ENCODE results near the gene FRMD8. TPM values are rescaled to one million over a fixed set of nuclear protein-coding genes. Genes with fewer than 3 reads are reported as not detected.
A peak's percentile ranks its signal among the peaks of the same experiment; 100 is the strongest.
"Not testable (repeated sequence)": the region's sequence is repeated elsewhere in the genome, so short reads cannot be mapped to it uniquely, and the experiment has no call there.

The FRMD8 gene
- total RNA-seq, 1 donor from 2014 or later: 8.2 TPM

- DNase-seq (ENCODE audit: missing footprints) (no peak), ATAC-seq (no peak)
- intact Hi-C loops (cut with DNase I): no loop called here
Measured at GRCh38 chr11:65439331-65440181, 53.1 kb downstream of the FRMD8 start.

GRCh38 chr11:65440831-65441499 lies 54.5 kb downstream of the FRMD8 start:
- intact Hi-C loops (cut with DNase I): no loop called here
- DNase-seq (ENCODE audit: missing footprints) (no peak), ATAC-seq (no peak)

DNA sequence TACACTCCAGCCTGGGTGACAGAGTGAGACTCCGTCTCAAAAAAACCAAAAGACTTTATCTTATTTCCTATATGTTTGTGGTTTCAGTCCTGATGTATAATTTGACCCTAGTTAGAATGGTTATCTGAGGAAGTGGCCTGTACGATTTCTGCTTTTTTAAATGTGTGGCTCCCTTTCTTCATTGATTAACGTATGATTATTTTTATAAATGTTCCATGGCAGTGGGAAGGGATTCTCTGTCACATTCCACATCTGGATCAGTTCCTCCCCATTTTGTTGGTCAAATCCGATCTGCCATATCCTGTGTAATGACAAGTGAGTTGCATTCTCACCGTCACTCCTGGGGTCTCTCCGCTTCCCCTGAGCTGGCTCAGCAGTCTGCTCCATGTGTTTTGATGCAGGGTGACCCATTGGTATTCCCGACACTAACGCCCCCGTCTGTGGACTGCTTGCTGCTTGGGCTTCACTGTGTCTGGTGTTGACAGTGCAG lies 56.5 kb downstream of the FRMD8 start:
- intact Hi-C loops (cut with DNase I): no loop called here
- DNase-seq (ENCODE audit: missing footprints): no peak
- no peak for ATAC-seq

GRCh38 chr11:65444314-65445051 lies 58.0 kb downstream of the FRMD8 start:
- DNase-seq (ENCODE audit: missing footprints): no peak
- no peak for ATAC-seq
- intact Hi-C loops (cut with DNase I): no loop called here

GRCh38 chr11:65445101-65445603 lies 58.7 kb downstream of the FRMD8 start:
- no peak for ATAC-seq
- no peak for DNase-seq (ENCODE audit: missing footprints)
- intact Hi-C loops (cut with DNase I): no loop called here

- ATAC-seq (peak; percentile 20), DNase-seq (ENCODE audit: missing footprints) (no peak)
- intact Hi-C loops (cut with DNase I): no loop called here
Measured at GRCh38 chr11:65445604-65446445, 59.4 kb downstream of the FRMD8 start.

GRCh38 chr11:65446446-65447277 lies 60.2 kb downstream of the FRMD8 start:
- DNase-seq (ENCODE audit: missing footprints): no peak
- ATAC-seq: peak; percentile 29
- intact Hi-C loops (cut with DNase I): no loop called here

DNA sequence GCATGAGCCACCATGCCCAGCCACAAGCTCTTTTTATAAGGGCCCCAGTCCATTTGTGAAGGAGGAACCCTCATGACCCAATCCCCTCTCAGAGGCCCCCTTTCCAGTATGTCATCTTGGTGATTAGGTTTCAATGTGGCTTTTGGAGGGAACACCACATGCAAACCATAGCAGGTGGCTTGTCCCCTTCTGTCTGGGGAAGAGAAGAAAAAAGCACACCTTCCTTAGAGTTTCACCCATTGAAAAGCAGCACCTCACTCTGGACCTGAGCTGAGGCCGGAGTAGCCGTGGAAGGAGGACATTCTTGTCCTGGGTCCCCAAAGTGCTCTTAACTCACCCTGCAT lies 61.6 kb downstream of the FRMD8 start:
- DNase-seq (ENCODE audit: missing footprints) (no peak), ATAC-seq (no peak)
- intact Hi-C loops (cut with DNase I): no loop called here

- ATAC-seq (peak; percentile 5), DNase-seq (ENCODE audit: missing footprints) (no peak)
- intact Hi-C loops (cut with DNase I): no loop called here
Measured at GRCh38 chr11:65448418-65449105, 62.1 kb downstream of the FRMD8 start.

DNA sequence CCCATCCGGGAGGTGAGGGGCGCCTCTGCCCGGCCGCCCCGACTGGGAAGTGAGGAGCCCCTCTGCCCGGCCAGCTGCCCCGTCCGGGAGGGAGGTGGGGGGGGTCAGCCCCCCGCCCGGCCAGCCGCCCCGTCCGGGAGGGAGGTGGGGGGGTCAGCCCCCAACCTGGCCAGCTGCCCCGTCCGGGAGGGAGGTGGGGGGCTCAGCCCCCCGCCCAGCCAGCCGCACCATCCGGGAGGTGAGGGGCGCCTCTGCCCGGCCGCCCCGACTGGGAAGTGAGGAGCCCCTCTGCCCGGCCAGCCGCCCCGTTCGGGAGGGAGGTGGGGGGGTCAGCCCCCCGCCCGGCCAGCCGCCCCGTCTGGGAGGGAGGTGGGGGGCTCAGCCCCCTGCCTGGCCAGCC lies 64.9 kb downstream of the FRMD8 start:
- DNase-seq (ENCODE audit: missing footprints); ATAC-seq; intact Hi-C loops (cut with DNase I): not testable (repeated sequence)

DNA sequence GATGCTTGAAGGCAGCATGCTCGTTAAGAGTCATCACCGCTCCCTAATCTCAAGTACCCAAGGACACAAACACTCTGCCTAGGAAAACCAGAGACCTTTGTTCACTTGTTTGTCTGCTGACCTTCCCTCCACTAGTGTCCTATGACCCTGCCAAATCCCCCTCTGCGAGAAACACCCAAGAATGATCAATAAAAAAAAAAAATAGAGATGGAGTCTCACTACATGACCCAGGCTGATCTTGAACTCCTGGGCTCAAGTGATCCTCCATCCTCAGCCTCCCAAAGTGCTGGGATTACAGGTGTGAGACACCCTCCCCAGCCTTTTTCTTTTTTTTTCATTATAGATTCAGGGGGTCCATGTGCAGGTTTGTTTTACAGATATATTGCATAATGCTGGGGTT lies 65.8 kb downstream of the FRMD8 start:
- ATAC-seq; intact Hi-C loops (cut with DNase I); DNase-seq (ENCODE audit: missing footprints): not testable (repeated sequence)

DNA sequence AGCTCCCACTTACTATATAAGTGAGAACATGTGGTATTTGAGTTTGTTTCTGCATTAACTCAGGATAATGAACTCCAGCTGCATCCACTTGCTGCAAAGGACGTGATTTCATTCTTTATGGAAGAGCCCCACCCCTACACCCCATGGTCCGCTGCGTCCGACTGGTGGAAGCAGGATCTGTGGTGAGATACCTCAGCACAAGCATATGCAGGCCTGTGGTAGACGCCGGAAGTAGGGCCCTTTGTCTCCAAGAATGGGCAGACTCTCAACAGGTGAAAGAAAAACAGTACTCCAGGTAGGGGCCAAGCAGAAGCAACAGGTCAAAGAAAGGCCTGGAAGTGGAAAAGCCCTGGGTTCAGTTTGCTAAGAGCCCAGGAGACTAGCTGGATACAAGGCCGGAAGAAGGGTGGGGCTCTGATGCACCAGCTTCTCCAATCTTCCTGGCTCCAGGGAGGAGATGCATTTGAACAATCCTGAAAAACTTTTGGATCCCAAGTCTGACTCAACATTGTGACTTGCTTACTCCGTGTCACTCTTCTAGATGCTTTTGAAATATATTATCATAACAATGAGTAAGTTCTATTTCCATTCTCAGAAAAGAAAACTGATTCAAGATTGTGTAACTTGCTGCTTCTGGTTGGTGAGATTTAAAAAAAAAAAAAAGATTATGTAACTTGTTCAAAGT lies 66.5 kb downstream of the FRMD8 start:
- DNase-seq (ENCODE audit: missing footprints) (no peak), ATAC-seq (no peak)
- intact Hi-C loops (cut with DNase I): no loop called here

GRCh38 chr11:65454311-65454695 lies 67.9 kb downstream of the FRMD8 start:
- intact Hi-C loops (cut with DNase I): loop anchor here (2.0 kb wide), 1 partner anchor 14 kb away; no protein-coding TSS in a partner anchor
- ATAC-seq (no peak), DNase-seq (ENCODE audit: missing footprints) (no peak)

GRCh38 chr11:65454696-65455456 lies 68.4 kb downstream of the FRMD8 start:
- DNase-seq (ENCODE audit: missing footprints) (peak; percentile 96), ATAC-seq (peak; percentile 97)
- intact Hi-C loops (cut with DNase I): loop anchor here (2.0 kb wide), 1 partner anchor 14 kb away; no protein-coding TSS in a partner anchor

DNA sequence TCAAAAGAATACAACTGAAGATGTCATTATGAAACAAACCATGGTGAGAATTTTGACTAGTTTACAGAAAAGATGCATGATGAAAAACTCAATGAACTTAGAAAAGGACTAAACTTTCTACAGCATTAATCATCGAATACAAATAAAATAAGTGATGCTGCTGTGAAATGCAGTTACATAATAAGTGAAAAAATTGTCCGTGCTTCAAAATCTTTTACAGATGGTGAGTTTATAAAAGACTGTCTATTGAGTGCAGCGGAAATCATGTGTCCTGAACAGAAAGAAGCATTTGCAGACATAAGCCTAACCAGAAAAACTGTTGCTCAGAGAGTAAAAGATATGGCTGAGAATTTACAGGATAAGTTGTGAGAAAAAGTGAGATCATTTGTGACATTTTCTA lies 70.0 kb downstream of the FRMD8 start:
- DNase-seq (ENCODE audit: missing footprints): no peak
- intact Hi-C loops (cut with DNase I): no loop called here
- no peak for ATAC-seq

DNA sequence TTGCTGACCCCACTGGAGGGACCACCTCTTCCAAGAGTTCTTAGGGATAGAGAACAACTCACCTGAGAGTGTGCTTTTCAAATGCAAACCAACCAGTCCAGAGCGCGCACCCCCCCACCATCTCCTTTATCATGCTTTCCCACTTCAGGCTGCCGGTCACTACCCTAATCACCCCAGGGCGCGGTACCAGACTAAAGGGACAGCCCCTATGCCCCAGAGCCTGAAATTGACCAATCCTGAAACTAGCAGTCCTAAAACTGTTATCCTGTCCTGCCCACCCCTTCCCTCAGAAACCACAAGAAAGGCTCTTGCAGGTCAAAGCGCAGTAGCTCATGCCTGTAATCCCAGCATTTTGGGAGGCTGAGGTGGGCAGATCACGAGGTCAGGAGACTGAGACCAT lies 73.1 kb downstream of the FRMD8 start:
- intact Hi-C loops (cut with DNase I): no loop called here
- ATAC-seq (no peak), DNase-seq (ENCODE audit: missing footprints) (no peak)
